ENCODE measurements around the gene MISP. TPM values are rescaled to one million over a fixed set of nuclear protein-coding genes. Genes with fewer than 3 reads are reported as not detected.

Gene MISP
- total and polyA plus RNA-seq, 2 of the 8 experiments (the other 6 are each of a cell fraction or from before 2014, with no cell fraction given) = 0.43 to 0.45 TPM

GRCh38 chr19:787536-787935 is 36.6 kb downstream of the MISP start (continued):
- TF ChIP-seq CBX8 (IDR thresholded peaks at IDR 0.05; ENCODE audit: borderline replicate concordance, low read depth, low read length) (no peak), NANOG (IDR thresholded peaks at IDR 0.05; ENCODE audit: insufficient read depth, low read depth, low read length, poor library complexity, severe bottlenecking) (no peak), YY1 (IDR thresholded peaks at IDR 0.05; ENCODE audit: low read depth, low read length) (no peak), SIN3A (conservative IDR thresholded peaks at IDR 0.05 in 1 of 2, IDR thresholded peaks at IDR 0.05 in 1 of 2; ENCODE audit: low read depth in 1 of 2, low read length in 2 of 2) (no peak), ATF3 (IDR thresholded peaks at IDR 0.05; ENCODE audit: insufficient read depth, low read depth, low read length) (no peak), SIRT6 (IDR thresholded peaks at IDR 0.05; ENCODE audit: low read length) (no peak), ZNF274 (IDR thresholded peaks at IDR 0.05; ENCODE audit: borderline replicate concordance, extremely low read depth, low read length) (no peak), HDAC2 (IDR thresholded peaks at IDR 0.05; ENCODE audit: borderline replicate concordance in 1 of 2, low read depth in 2 of 2, low read length in 2 of 2) (no peak)
